HG02970 (cell line): ENCODE data around the gene RSPH3.

Source experiments
- ATAC-seq: cut with Tn5 transposase; IDR thresholded peaks from one replicate; pipeline ENCODE4 v1.9.1; 2021; ENCODE audit warnings: mild to moderate bottlenecking, moderate library complexity, moderate number of reproducible peaks; ENCODE audit not compliant: unreplicated experiment, low FRiP score

Gene RSPH3

DNA sequence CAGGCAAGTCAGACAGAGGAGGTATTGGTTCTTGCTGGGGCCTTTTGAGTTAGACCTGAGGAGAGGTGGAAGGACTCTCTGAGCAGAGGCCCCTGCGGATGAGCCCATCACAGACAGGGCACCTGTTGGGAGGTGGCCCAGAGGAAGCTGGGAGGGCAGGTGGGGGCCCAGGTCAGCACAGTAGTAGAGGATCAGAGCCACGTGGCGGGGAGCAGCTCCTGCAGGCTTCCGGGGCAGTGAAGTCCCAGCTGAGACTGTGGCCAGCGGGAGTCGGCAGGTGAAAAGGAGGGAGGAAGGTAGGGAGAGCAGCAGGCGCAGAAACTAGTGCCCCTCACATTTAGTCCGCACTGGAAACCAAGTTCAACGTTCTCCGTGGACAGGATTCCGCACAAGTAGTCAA is 61.8 kb downstream of the RSPH3 start:
- no peak for ATAC-seq

GRCh38 chr6:158934157-158934556 is 65.8 kb downstream of the RSPH3 start:
- ATAC-seq, result no peak

DNA sequence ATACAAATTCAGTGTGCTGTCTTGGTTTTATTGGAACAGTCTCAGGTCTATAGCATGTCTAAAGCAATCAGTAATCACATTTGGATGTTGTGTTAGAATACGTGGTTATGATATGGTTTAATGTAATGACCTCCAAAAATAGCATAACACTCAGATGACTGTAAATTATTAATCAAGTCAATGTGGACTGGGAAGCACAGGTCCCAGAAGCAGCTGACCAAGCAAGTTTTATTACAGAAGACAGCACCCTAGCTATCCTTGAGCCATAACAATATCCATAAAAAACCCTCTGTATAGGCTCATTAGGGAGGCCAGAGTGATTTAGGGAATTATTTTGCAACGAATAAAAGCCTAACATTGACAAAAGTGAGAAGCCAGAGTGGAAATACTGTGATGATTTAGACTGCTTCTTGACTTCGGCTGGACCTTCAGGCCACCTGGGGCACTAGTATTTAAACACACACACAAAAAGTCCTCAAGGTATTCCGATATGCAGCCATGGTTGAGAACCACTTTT is 66.9 kb downstream of the RSPH3 start:
- no peak for ATAC-seq

- ATAC-seq, result no peak
Measured at GRCh38 chr6:158928068-158928467, 71.9 kb downstream of the RSPH3 start.

DNA sequence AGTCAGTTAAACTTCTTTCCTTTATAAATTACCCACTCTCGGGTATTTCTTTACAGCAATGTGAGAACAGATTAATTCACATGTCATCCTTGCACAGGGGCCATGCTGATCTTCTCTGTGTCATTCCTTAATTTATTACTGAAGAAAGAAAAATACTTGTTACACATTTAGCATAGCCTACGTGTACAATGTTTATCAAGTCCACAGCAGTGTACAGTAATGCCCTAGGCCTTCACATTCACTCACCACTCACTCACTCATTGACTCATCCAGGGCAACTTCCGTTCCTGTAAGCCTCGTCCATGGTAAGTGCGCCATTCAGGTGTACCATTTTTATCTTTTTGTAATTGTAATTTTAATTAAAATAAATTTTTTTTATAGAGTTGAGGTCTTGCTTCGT is 73.6 kb downstream of the RSPH3 start:
- no peak for ATAC-seq

DNA sequence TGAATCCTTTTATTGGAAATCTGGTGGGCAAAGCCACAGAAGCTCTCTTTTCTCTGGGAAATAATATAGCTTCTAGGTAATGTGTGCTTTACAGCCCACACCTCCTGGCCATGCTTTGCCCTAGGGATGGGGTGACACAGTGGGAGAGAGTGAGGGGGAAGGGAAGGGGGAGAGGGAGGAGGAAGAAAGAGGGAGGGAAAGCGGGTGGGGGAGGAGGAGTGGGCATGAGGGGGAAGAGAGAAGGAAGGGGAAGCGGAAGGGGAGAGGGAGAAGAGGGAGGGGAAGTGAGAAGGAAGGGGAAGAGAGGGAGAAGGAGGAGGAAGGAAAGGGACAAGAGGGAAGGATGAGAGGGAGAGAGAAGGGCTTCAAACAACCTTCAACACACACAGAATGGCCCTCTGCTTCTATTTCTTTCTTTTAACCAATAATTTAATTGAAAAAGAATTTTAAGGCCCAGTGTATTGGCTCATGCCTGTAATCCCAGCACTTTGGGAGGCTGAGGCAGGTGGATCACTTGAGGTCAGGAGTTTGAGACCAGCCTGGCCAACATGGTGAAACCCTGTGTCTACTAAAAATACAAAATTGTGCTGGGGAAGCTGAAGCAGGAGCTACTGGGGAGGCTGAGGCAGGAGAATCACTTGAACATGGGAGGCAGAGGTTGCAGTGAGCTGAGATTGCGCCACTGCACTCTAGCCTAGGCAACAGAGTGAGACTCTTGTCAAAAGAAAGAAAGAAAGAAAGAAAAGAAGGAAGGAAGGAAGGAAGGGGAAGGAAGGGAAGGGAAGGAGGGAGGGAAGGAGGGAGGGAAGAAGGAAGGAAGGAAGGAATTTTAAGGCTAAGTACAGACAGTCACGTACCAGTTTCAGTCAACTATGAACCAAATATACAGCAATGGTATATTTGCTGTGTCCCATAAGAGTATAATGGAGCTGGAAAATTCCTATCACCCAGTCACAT is 75.2 kb downstream of the RSPH3 start:
- ATAC-seq, result no peak

DNA sequence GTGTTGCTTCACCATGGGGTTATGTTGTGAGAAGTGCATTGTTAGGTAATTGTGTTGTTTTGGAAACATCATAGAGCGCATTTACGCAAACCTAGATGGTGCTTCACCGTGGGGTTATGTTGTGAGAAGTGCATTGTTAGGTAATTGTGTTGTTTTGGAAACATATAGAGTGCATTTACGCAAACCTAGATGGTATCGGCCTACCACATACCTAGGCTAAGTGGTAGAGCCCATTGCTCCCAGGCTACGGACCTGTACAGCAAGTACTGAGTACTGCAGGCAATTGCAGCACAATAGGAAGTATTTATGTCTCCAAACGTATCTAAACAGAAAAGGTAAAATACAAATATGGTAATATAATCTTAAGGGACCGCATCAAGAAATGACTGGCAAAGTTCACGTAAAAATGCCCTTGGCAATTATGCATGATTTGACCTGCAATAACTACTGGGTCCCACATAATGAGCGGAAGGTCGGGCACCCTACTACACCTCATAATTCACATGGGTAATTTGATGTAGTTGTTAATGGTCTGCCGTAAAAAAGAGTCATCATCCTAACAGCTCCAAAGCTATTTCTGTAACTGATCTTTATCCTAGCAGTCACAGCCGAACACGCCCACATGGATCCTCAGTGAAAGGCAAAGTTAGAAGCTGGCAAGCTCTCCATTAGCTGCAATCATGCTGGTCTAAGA is 76.0 kb downstream of the RSPH3 start:
- ATAC-seq, result no peak
